HFFc6 (cell line): ENCODE measurements around the gene SLC25A43. TPM values are rescaled to one million over a fixed set of nuclear protein-coding genes. Genes with fewer than 3 reads are reported as not detected.
"Not testable (repeated sequence)": the region's sequence is repeated elsewhere in the genome, so short reads cannot be mapped to it uniquely, and the experiment has no call there.

Experiments
- DNase-seq: peaks from one replicate; pipeline ENCODE4 v3.0.0-alpha.2; 2018
- H3K27ac Mint-ChIP-seq: 2 replicates; pipeline ENCODE4 v1.8.0; 2020; ENCODE audit warnings: mild to moderate bottlenecking, mixed read lengths
- H3K27me3 Mint-ChIP-seq: 2 replicates; pipeline ENCODE4 v1.8.0; 2021; ENCODE audit warnings: mild to moderate bottlenecking, moderate library complexity, mixed read lengths; ENCODE audit not compliant: insufficient read depth
- H3K36me3 Mint-ChIP-seq: 2 replicates; pipeline ENCODE4 v1.8.0; 2021; ENCODE audit warnings: low read depth, mixed read lengths
- H3K4me1 Mint-ChIP-seq: 2 replicates; pipeline ENCODE4 v1.8.0; 2020; ENCODE audit warnings: low read depth, mixed read lengths
- H3K4me3 Mint-ChIP-seq: 2 replicates; pipeline ENCODE4 v1.8.0; 2020; ENCODE audit warnings: mild to moderate bottlenecking, moderate library complexity, mixed read lengths
- H3K9me3 Mint-ChIP-seq: 2 replicates; pipeline ENCODE4 v1.8.0; 2020; ENCODE audit warnings: mild to moderate bottlenecking, mixed read lengths
- CTCF ChIP-seq: fragments of 200-600 bp; sonication (generic); IDR thresholded peaks from 2 replicates; pipeline ENCODE4 v1.5.0; 2021; ENCODE audit warnings: antibody characterized with exemption, mild to moderate bottlenecking
- total RNA-seq, 6 experiments: library from RNA; stranded (reverse); fragmentation: NEBNext Ultra II Directional; extraction: Animal tissue kit (Norgen Biotek cat#: 25700); gene quantifications; 2 replicates in 1 of 6; 3 replicates in 5 of 6; pipeline ENCODE4 v1.2.3, GENCODE V29; 2021

SLC25A43 gene
- total RNA-seq, 6 experiments from 2014 or later: 19.4 to 26.0 (median 22.7) TPM

GRCh38 chrX:119427795-119428185 is 28.7 kb downstream of the SLC25A43 start:
- peaks cover 20% of the 10 kb centered on the region for H3K4me1 Mint-ChIP-seq
- H3K36me3 Mint-ChIP-seq: no peaks in the 10 kb centered on the region; the same call in 1 of the 2 replicates
- no peak overlapping the region for H3K27ac Mint-ChIP-seq
- DNase-seq: no peak
- H3K4me3 Mint-ChIP-seq: no peak overlapping the region
- H3K27me3 Mint-ChIP-seq: no peaks in the 10 kb centered on the region; the same call in 1 of the 2 replicates
- H3K9me3 Mint-ChIP-seq: no peaks in the 10 kb centered on the region
- no peak for TF ChIP-seq CTCF

- H3K27me3 Mint-ChIP-seq: no peaks in the 10 kb centered on the region; the same call in 1 of the 2 replicates
- no peak overlapping the region for H3K4me3 Mint-ChIP-seq
- peaks cover 20% of the 10 kb centered on the region for H3K4me1 Mint-ChIP-seq
- no peak for TF ChIP-seq CTCF
- peaks cover 15% of the 10 kb centered on the region for H3K36me3 Mint-ChIP-seq
- DNase-seq: no peak
- H3K27ac Mint-ChIP-seq: no peak overlapping the region
- no peaks in the 10 kb centered on the region; the same call in 1 of the 2 replicates for H3K9me3 Mint-ChIP-seq
These were observed 30.3 kb downstream of the SLC25A43 start for GRCh38 chrX:119429471-119429870.

- not testable (repeated sequence) for H3K27me3 Mint-ChIP-seq, H3K4me3 Mint-ChIP-seq, H3K9me3 Mint-ChIP-seq, DNase-seq, H3K36me3 Mint-ChIP-seq, H3K27ac Mint-ChIP-seq, H3K4me1 Mint-ChIP-seq
These were observed 42.2 kb downstream of the SLC25A43 start for GRCh38 chrX:119441295-119441694.

- no peak for DNase-seq
- H3K27me3 Mint-ChIP-seq: no peaks in the 10 kb centered on the region
- no peaks in the 10 kb centered on the region for H3K4me1 Mint-ChIP-seq
- no peak overlapping the region for H3K27ac Mint-ChIP-seq
- H3K36me3 Mint-ChIP-seq: no peaks in the 10 kb centered on the region
- no peak for TF ChIP-seq CTCF
- no peaks in the 10 kb centered on the region for H3K9me3 Mint-ChIP-seq
- no peak overlapping the region for H3K4me3 Mint-ChIP-seq
These were observed 43.1 kb downstream of the SLC25A43 start for GRCh38 chrX:119442286-119442685.

GRCh38 chrX:119453202-119453601 is 54.1 kb downstream of the SLC25A43 start:
- Mint-ChIP-seq H3K27ac (no peak overlapping the region), H3K36me3 (peaks cover 16% of the 10 kb centered on the region), H3K9me3 (no peaks in the 10 kb centered on the region), H3K4me3 (no peak overlapping the region), H3K4me1 (peaks cover 9% of the 10 kb centered on the region), H3K27me3 (no peaks in the 10 kb centered on the region; the same call in 1 of the 2 replicates)
- no peak for DNase-seq
- TF ChIP-seq CTCF: no peak

GRCh38 chrX:119455264-119455663 is 56.1 kb downstream of the SLC25A43 start:
- Mint-ChIP-seq H3K27ac (no peak overlapping the region; the same call in 1 of the 2 replicates), H3K4me3 (no peak overlapping the region), H3K36me3 (peaks cover 12% of the 10 kb centered on the region), H3K9me3 (no peaks in the 10 kb centered on the region), H3K27me3 (peaks cover 1% of the 10 kb centered on the region; the same call in 1 of the 2 replicates), H3K4me1 (peaks cover 24% of the 10 kb centered on the region)
- no peak for TF ChIP-seq CTCF
- DNase-seq: peak; percentile 15
